GM12872 (cell line): Measurements from ENCODE around the gene NLGN1.

ENCODE experiments used
- CTCF ChIP-seq: IDR thresholded peaks from 3 replicates; pipeline ENCODE4 v1.5.1; 2011; ENCODE audit warnings: low read depth, mild to moderate bottlenecking, low read length, moderate library complexity; ENCODE audit not compliant: insufficient read depth

NLGN1 gene

DNA sequence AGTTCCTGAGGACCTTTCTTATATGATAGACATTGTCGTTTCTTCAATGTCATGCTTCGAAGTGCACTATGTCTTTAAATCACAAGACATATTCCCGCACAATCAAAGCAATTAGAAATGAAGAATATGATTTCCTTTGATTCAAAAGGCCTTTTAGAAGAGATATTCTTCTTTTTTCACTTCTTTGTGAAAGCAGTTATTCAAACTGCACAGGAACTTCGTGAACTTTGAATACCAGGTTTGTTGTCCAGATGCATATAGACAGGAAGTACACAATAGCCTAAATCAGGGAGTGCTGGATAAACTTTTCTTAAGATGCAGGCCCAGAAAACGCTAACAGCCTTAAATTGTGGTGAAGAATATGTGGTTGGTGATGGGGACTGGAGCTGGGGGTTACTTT is 870.5 kb downstream of the NLGN1 start:
- no peak for TF ChIP-seq CTCF

DNA sequence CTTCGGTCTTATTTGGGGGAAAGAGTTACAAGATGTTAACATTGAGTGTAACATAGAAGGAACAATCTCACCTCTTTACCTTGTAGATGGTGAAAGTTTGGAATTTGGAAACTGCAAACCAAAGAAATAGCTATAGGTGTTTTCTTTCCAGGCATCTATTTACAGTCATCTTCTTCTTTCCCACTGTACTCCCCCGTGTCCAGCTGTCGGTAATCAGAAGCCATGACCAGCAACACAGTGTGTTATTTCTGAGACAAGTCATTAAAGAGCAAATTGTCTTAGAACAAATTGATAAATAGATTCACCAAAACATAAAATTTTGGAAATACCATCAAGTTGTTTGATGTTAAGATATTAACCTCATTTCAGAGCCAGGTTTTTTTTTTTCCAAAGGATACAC is 871.0 kb downstream of the NLGN1 start:
- no peak for TF ChIP-seq CTCF

- TF ChIP-seq CTCF = no peak
Measured at GRCh38 chr3:174270841-174271240, 873.3 kb downstream of the NLGN1 start.

GRCh38 chr3:174275336-174275735 is 877.8 kb downstream of the NLGN1 start:
- TF ChIP-seq CTCF = no peak

DNA sequence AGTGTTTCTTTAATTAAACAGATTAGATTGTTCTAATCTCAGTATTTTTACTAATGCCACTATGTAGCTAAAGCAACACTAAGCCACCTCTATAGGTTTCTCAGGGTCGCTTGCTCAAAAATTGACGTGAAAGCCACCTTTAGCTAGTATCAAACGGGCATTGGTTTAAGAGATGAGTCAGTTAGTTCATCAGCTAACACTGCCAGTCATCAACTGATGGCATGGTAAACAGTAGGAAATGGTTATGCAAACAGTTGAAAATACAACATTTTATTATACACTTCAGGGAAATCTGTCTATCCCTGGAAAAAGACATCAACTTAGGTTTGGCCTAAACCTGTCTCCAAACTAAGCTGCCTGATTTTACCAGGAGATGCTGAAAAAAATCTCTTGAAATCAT is 879.3 kb downstream of the NLGN1 start:
- no peak for TF ChIP-seq CTCF

GRCh38 chr3:174278094-174278493 is 880.5 kb downstream of the NLGN1 start:
- TF ChIP-seq CTCF = no peak

DNA sequence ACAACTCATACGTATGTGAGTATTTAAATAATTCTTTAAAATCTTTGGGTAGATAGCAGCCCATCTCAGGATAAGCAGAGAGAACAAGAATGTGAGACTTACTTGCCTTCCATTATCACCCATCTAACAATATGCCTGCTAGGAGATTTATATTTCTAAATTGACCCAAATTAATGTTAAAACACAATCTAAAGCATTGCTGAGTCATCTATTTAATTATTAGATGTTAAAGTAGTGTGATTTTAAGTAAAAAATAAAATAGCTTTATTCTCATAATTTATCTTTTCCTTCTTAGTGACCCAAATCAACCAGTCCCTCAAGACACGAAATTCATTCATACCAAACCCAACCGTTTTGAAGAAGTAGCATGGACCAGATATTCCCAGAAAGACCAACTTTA is 882.6 kb downstream of the NLGN1 start:
- TF ChIP-seq CTCF = no peak
